GM19035 (cell line): Measurements from ENCODE around the gene CHP1.
"Not testable (repeated sequence)": the region's sequence is repeated elsewhere in the genome, so short reads cannot be mapped to it uniquely, and the experiment has no call there.

ENCODE experiments used
- ATAC-seq: cut with Tn5 transposase; IDR thresholded peaks from one replicate; pipeline ENCODE4 v1.9.1; 2021; ENCODE audit not compliant: unreplicated experiment

Gene CHP1

GRCh38 chr15:41230650-41231421 lies at the start of gene CHP1, which contains the start of gene EXD1:
TSS of gene CHP1 (plus strand) at chr15:41231268. CDS start at chr15:41231383, 115 bp downstream.
TSS of gene EXD1 (minus strand) at chr15:41230757. CDS start at chr15:41226575, 4,182 bp downstream.
- ATAC-seq = peak; percentile 93

GRCh38 chr15:41182266-41182665 lies 48.8 kb upstream of the CHP1 start:
- no peak for ATAC-seq

GRCh38 chr15:41183581-41183980 lies 47.5 kb upstream of the CHP1 start:
- ATAC-seq = no peak

GRCh38 chr15:41194444-41194843 lies 36.6 kb upstream of the CHP1 start:
- ATAC-seq = no peak

- no peak for ATAC-seq
Measured at GRCh38 chr15:41199470-41199869, 31.6 kb upstream of the CHP1 start.

GRCh38 chr15:41203395-41203794 lies 27.7 kb upstream of the CHP1 start:
- ATAC-seq = no peak

- no peak for ATAC-seq
Measured at GRCh38 chr15:41205315-41205714, 25.8 kb upstream of the CHP1 start.

- ATAC-seq = no peak
Measured at GRCh38 chr15:41207687-41208448, 23.2 kb upstream of the CHP1 start.

GRCh38 chr15:41215708-41216107 lies 15.4 kb upstream of the CHP1 start:
- ATAC-seq = no peak

GRCh38 chr15:41218851-41219250 lies 12.2 kb upstream of the CHP1 start:
- ATAC-seq = no peak

- ATAC-seq = no peak
Measured at GRCh38 chr15:41219381-41219780, 11.7 kb upstream of the CHP1 start.

- no peak for ATAC-seq
Measured at GRCh38 chr15:41230345-41230649, 771 bp upstream of the CHP1 start.

GRCh38 chr15:41231422-41232226 lies 556 bp downstream of the CHP1 start:
- ATAC-seq = peak; percentile 35

- no peak for ATAC-seq
Measured at GRCh38 chr15:41233367-41233771, 2.3 kb downstream of the CHP1 start.

GRCh38 chr15:41235228-41235627 lies 4.2 kb downstream of the CHP1 start:
- not testable (repeated sequence) for ATAC-seq

- no peak for ATAC-seq
Measured at GRCh38 chr15:41235929-41236328, 4.9 kb downstream of the CHP1 start.

GRCh38 chr15:41238100-41238499 lies 7.0 kb downstream of the CHP1 start:
- no peak for ATAC-seq

GRCh38 chr15:41241221-41241964 lies 10.3 kb downstream of the CHP1 start:
- no peak for ATAC-seq

GRCh38 chr15:41250745-41251144 lies 19.7 kb downstream of the CHP1 start:
- not testable (repeated sequence) for ATAC-seq

GRCh38 chr15:41251411-41251810 lies 20.3 kb downstream of the CHP1 start:
- no peak for ATAC-seq

GRCh38 chr15:41254560-41254959 lies 23.5 kb downstream of the CHP1 start:
- no peak for ATAC-seq
